Renal pelvis (tissue), 12 donors: Measurements from ENCODE around the gene ANLN. TPM values are rescaled to one million over a fixed set of nuclear protein-coding genes. Genes with fewer than 3 reads are reported as not detected.

ENCODE experiments used
- DNase-seq: peaks from one replicate; pipeline ENCODE4 v3.0.0-alpha.2; 2013
- long read RNA-seq, 16 experiments: transcript quantifications; one replicate each; lab custom pipeline, GENCODE V29; 2026
- polyA plus RNA-seq, 3 donors: library from polyadenylated mRNA; unstranded; fragments of 120-200 nt; gene quantifications; one replicate each; pipeline ENCODE4 v1.2.1, GENCODE V29; 2013; ENCODE audit not compliant: insufficient read length in 3 of 3

ANLN gene, protein sequence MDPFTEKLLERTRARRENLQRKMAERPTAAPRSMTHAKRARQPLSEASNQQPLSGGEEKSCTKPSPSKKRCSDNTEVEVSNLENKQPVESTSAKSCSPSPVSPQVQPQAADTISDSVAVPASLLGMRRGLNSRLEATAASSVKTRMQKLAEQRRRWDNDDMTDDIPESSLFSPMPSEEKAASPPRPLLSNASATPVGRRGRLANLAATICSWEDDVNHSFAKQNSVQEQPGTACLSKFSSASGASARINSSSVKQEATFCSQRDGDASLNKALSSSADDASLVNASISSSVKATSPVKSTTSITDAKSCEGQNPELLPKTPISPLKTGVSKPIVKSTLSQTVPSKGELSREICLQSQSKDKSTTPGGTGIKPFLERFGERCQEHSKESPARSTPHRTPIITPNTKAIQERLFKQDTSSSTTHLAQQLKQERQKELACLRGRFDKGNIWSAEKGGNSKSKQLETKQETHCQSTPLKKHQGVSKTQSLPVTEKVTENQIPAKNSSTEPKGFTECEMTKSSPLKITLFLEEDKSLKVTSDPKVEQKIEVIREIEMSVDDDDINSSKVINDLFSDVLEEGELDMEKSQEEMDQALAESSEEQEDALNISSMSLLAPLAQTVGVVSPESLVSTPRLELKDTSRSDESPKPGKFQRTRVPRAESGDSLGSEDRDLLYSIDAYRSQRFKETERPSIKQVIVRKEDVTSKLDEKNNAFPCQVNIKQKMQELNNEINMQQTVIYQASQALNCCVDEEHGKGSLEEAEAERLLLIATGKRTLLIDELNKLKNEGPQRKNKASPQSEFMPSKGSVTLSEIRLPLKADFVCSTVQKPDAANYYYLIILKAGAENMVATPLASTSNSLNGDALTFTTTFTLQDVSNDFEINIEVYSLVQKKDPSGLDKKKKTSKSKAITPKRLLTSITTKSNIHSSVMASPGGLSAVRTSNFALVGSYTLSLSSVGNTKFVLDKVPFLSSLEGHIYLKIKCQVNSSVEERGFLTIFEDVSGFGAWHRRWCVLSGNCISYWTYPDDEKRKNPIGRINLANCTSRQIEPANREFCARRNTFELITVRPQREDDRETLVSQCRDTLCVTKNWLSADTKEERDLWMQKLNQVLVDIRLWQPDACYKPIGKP
- polyA plus RNA-seq: 10 to 100 TPM; 24.2 to 31.6 (median 27.7) TPM
- long read RNA-seq, donor 1: 0 reads
- long read RNA-seq, donor 2, full-length matches to known transcripts: 3 of 8 reads
- long read RNA-seq, donor 2, partial matches to known transcripts: 5 of 8 reads
- long read RNA-seq, donor 2, other reads (novel, unspliced or antisense): 0 of 8 reads
- long read RNA-seq, donor 3, partial matches to known transcripts: 7 of 7 reads
- long read RNA-seq, donor 3, other reads (novel, unspliced or antisense): 0 of 7 reads
- long read RNA-seq, donor 4: 0 reads
- long read RNA-seq, donor 5: 0 reads
- long read RNA-seq, donor 6, full-length matches to known transcripts: 2 of 2 reads
- long read RNA-seq, donor 6, partial matches to known transcripts: 0 of 2 reads
- long read RNA-seq, donor 6, other reads (novel, unspliced or antisense): 0 of 2 reads
- long read RNA-seq, donor 7, full-length matches to known transcripts: 3 of 3 reads
- long read RNA-seq, donor 7, partial matches to known transcripts: 0 of 3 reads
- long read RNA-seq, donor 7, other reads (novel, unspliced or antisense): 0 of 3 reads
- long read RNA-seq, donor 8, partial matches to known transcripts: 5 of 5 reads
- long read RNA-seq, donor 8, other reads (novel, unspliced or antisense): 0 of 5 reads
- long read RNA-seq, donor 9, full-length matches to known transcripts: 1 of 1 reads
- long read RNA-seq, donor 9, partial matches to known transcripts: 0 of 1 reads
- long read RNA-seq, donor 9, other reads (novel, unspliced or antisense): 0 of 1 reads
- long read RNA-seq, donor 10, full-length matches to known transcripts: 3 of 10 reads
- long read RNA-seq, donor 10, partial matches to known transcripts: 7 of 10 reads
- long read RNA-seq, donor 10, other reads (novel, unspliced or antisense): 0 of 10 reads
- long read RNA-seq, donor 11: 0 reads
- long read RNA-seq, donor 12, partial matches to known transcripts: 6 of 6 reads
- long read RNA-seq, donor 12, other reads (novel, unspliced or antisense): 0 of 6 reads
- long read RNA-seq, donor 13, partial matches to known transcripts: 0 of 1 reads
- long read RNA-seq, donor 13, other reads (novel, unspliced or antisense): 0 of 1 reads
- long read RNA-seq, donor 14: 0 reads
- long read RNA-seq, donor 15: 0 reads
- long read RNA-seq, donor 16, partial matches to known transcripts: 0 of 1 reads
- long read RNA-seq, donor 16, other reads (novel, unspliced or antisense): 0 of 1 reads

DNA sequence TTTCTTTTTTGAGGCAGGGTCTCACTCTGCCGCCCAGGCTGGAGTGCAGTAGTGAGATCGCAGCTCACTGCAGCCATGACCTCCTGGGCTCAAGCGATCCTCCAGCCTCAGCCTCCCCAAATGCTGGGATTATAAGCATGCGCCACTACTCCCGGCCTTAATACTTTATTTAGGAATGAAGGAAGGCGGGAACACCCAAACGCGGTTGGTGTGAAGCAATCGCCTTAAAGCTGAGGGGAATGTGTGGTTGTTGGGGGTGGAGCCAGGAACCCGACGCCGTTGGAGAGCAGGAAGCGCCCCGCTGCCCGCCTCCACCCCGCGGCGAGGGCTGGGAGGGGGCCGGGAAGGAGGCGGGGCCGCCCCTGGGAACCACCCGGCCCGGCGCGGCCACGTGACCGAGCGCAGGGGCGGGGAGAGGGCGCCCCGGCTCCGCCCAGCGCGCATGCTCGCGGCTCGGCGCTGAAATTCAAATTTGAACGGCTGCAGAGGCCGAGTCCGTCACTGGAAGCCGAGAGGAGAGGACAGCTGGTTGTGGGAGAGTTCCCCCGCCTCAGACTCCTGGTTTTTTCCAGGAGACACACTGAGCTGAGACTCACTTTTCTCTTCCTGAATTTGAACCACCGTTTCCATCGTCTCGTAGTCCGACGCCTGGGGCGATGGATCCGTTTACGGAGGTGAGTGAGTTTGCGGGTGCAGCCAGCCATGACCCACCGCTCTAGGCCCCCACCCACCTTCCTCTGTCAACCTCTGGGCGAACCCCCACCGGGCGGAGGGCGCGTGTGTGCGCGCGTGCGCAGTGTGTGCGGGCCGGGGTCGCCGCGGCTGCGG is at the start of gene ANLN:
ANLN (plus strand) TSS at position 492 of the 828 bp plus-strand sequence; CDS start at position 657, 165 bp downstream.
- DNase-seq: peak; percentile 93

DNA sequence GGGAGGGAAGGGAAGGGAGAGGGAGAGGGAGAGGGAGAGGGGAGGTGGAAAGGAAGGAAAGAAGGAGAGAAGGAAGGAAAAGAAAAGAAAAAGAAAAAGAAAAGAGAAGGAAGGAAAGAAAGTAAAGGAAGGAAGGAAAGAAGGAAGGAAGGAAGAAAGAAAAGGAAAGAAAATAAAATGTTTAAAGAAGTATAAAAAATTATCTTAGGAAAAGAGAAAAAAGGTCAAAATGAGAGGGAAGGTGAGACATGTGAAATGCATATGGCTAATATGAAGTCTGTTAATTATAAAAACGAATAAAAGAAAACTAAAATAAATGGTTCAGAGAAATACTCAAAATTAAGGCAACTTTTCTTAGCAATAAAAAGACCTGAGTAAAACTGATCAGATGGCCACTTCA is 46.1 kb upstream of the ANLN start:
- no peak for DNase-seq

DNA sequence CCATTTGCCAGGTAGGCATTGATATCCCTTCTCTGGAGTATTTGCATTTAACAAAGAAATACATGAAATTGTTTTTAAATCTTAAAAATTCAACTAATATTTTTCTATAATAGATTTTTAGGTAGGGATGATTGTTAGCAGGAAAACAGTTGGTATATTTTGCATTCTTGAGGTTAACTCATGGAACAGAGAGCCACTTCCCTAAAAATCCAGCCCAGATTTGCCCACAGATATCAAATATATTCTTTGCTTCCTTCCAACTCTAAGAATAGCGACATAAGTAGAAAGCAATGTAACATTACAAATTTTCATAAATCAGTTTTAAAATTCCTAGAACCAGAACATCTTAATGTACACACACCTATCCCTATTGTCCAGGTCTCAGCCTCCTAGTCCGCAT is 45.0 kb upstream of the ANLN start:
- no peak for DNase-seq

DNA sequence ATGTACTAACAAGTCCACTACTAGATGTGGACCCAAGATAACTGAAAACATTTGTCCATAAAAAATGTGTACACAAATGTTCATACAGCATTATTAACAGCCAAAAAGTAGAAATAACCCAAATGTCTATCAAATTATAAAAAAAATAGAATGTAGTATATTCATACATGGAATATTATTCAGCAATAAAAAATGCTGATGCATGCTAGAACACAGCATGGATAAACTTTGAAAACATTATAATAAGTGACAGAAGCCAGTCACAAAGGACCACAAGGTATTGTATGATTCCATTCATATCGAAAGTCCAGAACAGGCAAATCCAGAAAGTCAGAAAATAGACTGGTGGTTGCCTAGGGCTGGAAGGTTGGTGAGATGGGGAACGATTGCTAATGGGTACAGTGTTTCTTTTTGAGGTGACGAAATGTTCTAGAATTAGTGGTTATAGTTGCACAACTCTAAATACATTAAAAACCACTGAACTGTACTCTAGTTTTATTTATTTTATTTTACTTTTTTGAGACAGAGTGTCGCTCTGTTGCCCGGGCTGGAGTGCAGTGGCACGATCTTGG is 43.3 kb upstream of the ANLN start:
- no peak for DNase-seq

DNA sequence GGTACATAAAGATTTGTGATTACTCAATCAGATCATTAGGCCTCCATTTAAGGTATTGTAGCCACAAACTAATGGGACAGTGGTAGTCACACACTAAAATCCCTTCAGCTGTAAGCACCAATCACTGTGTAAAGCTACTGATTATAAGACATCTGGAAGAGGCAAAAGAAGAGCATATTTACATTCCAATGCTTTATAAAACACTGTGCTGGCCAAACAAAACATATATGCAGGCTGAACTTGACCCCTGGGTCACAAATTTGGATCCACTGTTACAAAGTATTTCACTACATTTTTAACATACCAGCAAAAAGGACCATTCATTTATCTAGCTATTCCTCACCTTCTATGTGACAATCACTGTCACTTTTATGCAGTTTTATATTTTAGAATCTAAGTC is 41.4 kb upstream of the ANLN start:
- DNase-seq: peak; percentile 39

DNA sequence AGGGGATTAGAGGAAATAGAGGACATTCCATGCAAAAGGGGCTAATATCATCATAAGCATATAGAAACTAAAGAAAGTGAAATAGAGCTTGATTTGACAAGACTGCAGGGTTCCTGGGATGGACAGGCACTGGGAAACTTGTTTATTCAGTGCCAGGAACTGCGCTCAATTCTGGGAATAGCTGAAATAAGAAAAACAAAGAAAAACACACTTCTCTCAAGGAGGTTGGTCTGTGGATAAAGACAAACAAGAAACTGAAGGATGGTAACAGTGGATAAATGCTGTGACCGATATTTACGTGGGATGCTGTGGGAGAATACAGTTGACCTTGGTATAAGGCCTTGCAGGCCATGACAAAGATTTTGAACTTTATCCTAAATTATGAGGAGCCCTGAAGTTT is 40.9 kb upstream of the ANLN start:
- no peak for DNase-seq

DNA sequence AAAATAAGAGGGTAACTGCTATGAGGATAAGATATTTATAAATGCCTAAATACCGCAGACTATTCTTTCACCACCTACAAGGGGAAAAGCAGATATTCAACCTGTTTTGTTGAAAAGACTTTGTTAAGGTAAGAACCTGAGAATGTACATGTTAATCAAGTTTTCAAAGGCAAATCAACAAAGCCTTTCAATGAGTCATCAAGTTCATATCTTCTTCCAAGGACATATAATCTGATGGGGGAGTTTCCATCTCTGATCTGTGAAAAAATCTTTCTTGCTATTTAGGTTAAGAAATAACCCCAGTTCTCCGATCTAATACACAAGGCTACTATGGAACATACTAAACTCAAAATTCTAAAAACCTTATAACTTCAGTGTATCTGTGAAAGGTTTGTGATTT is 40.0 kb upstream of the ANLN start:
- no peak for DNase-seq

DNA sequence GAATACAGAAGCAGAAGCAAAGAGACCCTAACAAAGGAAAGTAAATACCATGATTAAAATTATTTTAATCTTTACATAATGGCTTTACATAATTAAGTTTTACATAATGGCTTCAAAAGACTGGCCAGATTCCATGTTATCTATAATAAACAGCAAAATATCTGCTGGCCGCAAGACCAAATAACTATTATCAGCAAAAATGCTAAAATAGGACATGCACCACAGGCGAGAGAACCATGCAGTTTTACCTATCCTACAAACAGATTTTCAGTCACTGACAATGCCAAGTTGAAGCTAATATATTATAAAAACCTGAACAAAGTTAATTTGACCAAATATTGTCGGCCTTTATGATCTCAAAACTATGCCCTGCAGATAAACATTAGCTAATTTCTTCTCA is 34.2 kb upstream of the ANLN start:
- DNase-seq: no peak

DNA sequence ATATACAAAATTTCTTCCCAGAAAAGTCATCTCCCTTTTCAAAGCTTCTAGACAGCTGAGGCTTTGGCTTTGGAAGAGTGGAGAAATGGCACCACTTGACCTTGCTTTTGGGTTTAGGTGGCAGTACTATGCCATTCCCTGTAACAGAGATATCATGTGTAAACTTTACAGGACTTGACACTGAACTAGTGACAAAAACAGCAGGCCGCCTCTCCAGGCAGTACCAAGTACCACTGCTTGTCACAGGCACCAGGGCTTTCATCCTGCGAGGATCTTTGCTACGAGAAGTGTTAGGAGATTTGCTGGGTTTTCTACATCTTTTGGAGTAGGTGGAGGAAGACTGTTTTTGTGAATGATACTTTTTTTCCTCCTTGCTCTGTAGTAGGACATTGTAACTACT is 32.6 kb upstream of the ANLN start:
- DNase-seq: no peak

DNA sequence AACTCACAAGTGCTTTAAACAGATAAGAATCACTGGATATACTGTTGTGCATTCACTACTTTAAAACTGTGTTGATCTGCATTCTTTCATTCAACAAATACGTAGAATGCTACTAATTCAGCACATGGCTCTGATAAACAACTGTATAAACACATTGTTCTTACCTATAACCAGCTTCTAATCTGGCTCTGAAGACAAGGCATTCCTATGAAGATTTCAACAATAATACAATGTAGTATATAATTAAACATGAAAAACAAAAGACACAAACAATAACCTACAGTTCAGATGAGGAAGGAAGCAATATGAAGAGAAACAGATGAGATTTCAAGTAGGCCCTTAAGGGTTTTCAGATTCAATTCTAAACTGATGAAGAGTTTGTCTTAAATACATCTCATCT is 31.1 kb upstream of the ANLN start:
- no peak for DNase-seq

DNA sequence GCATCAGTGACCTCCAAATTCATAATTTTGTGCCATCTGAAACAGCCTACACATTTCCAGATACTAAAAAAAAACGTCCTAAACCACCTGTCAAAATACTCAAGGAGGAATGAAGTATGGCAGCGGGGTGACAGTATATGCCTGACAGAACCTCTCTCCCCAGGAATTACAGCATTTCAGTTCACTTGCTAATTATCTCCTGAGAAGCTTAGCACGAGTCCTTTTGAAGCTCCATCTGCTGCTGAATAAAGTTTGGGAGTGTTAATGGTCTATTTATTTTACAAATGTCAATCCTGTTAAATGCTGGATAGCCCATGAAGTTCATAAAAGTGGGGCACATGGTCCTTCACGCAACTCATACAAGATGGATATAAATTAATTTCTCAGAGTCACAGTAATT is 29.4 kb upstream of the ANLN start:
- no peak for DNase-seq

DNA sequence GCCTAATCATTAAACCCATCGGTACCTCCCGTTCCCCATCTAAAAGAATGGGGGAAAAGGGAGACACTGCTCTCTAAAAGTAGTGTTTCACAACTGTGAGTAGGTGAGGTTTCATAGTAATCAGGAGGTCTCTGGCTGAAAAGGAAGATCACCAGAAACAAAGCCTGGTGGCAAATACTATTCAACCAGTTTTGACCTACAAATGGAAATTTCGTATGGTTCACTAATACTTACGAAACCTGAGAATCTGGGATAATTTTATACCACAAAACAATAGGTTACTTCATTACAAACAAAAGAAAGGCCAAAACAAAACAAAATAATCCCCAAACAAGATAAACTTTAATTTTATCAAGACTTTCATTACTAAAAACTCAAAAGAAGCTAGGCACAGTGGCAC is 28.4 kb upstream of the ANLN start:
- DNase-seq: no peak

DNA sequence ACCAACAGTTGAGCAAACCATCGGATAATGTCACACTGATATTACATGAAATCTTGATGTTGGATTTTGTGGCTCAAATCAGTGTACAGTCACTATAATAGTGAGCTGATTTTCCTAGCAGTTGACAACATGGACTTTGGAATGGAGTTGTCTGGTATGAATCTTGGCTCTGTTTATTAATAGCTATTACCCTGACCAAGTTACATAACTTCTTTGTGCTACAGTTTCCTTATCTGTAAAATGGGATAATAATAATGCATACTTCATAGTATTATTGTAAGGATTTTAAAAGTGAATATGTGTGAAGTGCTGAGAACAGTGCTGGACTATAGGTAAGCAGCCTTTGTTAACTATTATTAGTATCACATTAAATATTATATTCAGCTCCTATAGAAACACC is 26.1 kb upstream of the ANLN start:
- no peak for DNase-seq

DNA sequence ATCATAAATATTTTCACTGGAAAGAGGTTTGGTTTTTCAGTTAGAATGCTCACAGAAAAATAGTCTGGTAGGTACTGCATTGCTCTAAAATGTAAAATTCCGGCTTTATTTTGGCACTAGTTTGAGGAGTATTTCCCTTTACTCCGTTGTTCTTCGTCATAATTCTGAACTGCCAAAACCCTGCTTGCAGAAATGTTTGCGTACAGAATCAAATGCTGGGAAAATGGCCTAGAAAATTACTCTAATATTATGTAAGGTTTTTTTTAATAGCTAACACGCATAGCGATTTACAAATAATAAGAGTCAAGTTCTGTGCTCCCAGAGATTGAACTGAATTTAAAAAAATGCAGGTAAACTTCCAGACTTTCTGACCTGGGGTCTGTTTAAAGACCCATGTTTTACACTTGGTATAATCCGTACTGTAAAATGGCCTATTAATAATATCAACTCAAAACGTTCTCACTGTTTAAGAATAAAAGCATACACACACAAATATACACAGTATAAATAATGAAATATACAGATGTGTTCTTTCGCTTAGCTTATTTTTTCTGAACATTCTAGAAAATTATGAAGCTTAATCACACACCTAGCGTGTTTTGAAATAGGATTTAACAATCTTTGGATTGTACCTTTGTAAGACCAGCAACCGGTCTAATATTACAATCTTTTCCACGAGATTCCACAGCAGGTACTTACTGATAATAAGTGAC is 23.5 kb upstream of the ANLN start:
- no peak for DNase-seq

DNA sequence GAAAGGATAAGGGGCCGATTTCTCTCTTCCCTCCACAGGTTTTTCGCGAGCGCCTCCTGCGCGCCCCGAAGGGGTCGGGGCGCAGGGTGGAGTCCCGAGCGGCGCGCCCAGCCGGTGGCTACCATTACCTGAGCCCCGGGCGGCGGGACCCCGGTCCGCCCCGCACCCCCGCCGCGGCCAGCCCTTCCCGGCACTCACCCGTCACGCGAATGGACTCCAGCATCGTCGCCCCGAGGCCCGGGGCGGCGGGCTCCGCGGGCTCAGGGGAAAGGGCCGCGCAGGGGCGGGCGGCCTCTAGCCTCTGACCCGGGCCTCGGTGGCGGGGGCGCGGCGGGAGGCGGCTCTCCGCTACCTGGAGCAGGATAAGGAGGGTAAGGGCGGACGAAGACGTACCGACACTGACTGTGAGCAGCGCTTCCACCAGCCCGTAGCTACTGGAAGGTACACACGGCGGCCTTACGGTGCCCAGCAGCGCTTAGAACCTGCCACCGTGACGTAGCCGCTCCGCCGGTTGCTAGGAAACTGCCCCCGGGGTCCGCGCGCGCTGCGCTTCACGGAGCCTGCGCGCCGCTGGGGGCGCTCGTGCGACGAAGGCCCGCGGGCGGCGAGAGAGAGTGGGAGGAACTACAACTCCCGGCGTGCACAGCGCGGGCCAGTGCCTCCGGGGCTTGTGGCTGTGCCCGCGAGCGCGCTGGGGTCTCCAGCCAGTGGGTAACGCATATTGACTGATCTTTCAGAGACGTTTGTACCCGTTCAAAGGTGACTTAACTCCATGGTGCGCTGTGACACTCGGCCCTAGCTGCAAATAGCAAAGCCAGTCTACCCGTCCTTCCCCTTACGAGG is 22.7 kb upstream of the ANLN start:
- DNase-seq: peak; percentile 91

DNA sequence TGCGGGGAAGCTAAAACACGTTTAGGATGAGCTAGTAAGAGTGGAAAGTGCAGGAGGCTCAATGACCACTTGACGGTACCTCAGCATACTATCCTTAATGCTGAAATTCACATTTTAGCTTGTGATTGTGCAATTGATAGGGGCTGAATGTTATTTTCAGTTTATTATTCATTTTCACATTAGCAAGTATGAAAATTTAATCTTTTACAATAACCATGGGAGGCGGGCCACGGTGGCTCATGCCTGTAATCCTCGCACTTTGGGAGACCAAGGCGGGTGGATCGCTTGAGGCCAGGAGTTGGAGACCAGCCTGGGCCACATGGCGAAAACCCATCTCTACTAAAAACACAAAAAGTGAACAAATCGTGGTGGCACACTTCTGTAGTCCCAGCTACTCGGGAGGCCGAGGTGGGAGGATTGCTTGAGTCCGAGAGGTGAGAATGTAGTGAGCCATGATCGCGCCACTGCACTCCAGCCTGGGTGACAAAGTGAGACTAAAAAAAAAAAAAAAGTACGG is 22.0 kb upstream of the ANLN start:
- DNase-seq: no peak

DNA sequence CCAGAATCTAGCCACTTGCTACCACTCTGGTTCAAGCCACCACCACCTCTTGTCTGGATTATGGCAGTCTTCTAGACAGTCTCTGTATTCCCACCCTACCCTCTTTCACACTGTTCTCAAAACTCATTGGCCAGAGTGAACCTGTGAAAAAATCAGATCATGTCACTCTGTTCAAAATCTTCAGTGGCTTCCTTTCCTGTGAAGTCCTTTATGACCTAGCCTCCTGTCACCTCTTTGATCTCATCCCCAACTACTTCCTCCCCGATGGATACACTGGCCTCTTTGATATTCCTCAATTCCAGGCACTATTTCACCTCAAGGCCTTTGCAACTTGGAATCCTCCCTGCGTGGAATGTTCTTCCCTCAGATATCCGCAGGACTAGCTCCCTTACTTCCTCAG is 21.2 kb upstream of the ANLN start:
- DNase-seq: no peak
